WI38 (cell line): ENCODE measurements around the gene SEC24C.
"Not testable (repeated sequence)": the region's sequence is repeated elsewhere in the genome, so short reads cannot be mapped to it uniquely, and the experiment has no call there.

ENCODE experiments used
- H3K4me3 ChIP-seq: 2 replicates; pipeline ENCODE4 v1.5.1; 2011; ENCODE audit warnings: low read depth, mild to moderate bottlenecking, control low read depth, low read length
- CTCF ChIP-seq: IDR thresholded peaks from 2 replicates; pipeline ENCODE4 v1.5.1; 2012; ENCODE audit warnings: low read depth, mild to moderate bottlenecking, control low read depth, low read length

Gene SEC24C

GRCh38 chr10:73782749-73783085 lies 38.5 kb downstream of the SEC24C start:
- TF ChIP-seq CTCF: no peak
- peak overlapping the region; percentile 88 for H3K4me3 ChIP-seq

GRCh38 chr10:73785211-73785720 lies 41.1 kb downstream of the SEC24C start, which contains the start of gene ZSWIM8:
ZSWIM8 (plus strand) TSS chr10:73785606; CDS start chr10:73785879, 273 bp downstream.
- no peak for TF ChIP-seq CTCF
- peak within 1 kb of the TSS; percentile 91 for H3K4me3 ChIP-seq

GRCh38 chr10:73785721-73786511 lies 41.7 kb downstream of the SEC24C start:
- H3K4me3 ChIP-seq: peak overlapping the region; percentile 91
- no peak for TF ChIP-seq CTCF

- no peak for TF ChIP-seq CTCF
- H3K4me3 ChIP-seq: peak overlapping the region; percentile 91
These were observed 42.3 kb downstream of the SEC24C start for GRCh38 chr10:73786512-73786885.

- H3K4me3 ChIP-seq: not testable (repeated sequence)
These were observed 43.0 kb downstream of the SEC24C start for GRCh38 chr10:73787031-73787800.

GRCh38 chr10:73788864-73789658 lies 44.9 kb downstream of the SEC24C start:
- TF ChIP-seq CTCF: no peak

GRCh38 chr10:73789659-73790055 lies 45.5 kb downstream of the SEC24C start:
- H3K4me3 ChIP-seq: no peak overlapping the region
- no peak for TF ChIP-seq CTCF

More at GRCh38 chr10:73788864-73789658, 44.9 kb downstream of the SEC24C start:
- H3K4me3 ChIP-seq: no peak overlapping the region
